ENCODE data around the gene PSMG4.
A peak's percentile ranks its signal among the peaks of the same experiment; 100 is the strongest.
"Not testable (repeated sequence)": the region's sequence is repeated elsewhere in the genome, so short reads cannot be mapped to it uniquely, and the experiment has no call there.

The PSMG4 gene

GRCh38 chr6:3230900-3231246, 27.9 kb upstream of the PSMG4 start:
- DNase-seq (ENCODE audit: low read depth), result peak; percentile 44

GRCh38 chr6:3231247-3232016, 27.3 kb upstream of the PSMG4 start:
- peak; percentile 86 for DNase-seq (ENCODE audit: low read depth)

- no peak for DNase-seq (ENCODE audit: low read depth)
Measured at GRCh38 chr6:3232017-3232945, 26.5 kb upstream of the PSMG4 start.

GRCh38 chr6:3233321-3233720, 25.4 kb upstream of the PSMG4 start:
- no peak for DNase-seq (ENCODE audit: low read depth)

DNA sequence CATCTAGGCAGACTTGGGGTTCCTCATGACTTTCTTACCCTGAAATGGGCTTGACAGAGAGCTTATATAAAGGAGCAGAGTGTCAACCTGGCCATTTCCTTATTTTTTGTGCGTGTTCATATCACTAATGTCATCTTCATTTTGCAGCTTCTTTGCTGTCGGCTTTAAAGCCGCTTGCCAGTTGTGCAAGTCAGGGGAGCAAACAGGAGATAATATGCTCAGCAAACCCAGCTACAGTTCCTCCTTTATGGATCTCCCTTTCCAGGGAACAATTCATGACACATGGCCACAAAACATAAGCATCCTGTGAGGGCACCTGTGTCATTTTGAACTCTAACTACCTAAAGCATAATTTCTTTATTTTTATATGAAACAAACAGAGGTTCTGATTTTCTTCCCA, 24.8 kb upstream of the PSMG4 start:
- DNase-seq (ENCODE audit: low read depth), result no peak

- no peak for DNase-seq (ENCODE audit: low read depth)
Measured at GRCh38 chr6:3235486-3235885, 23.3 kb upstream of the PSMG4 start.

DNA sequence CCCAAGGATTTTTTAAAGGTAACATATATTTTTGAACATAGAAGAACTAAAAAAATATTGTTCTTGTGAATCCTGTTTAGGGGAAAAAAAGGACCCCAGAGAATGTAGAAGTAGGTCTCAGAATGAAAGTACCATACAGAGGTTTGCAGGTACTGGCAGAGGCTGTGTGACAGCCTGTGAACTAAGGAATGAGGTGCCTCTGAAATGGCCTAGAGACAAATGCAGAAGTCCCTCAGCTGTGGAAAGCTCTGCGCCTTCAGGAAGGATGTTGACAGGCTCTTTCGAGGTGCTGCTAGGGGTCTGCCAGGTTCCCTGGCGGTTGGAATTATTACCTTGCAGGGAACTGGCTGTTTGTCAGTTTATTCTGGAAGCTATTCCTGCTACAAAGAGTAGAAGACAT, 22.7 kb upstream of the PSMG4 start:
- no peak for DNase-seq (ENCODE audit: low read depth)

GRCh38 chr6:3237761-3238662, 20.7 kb upstream of the PSMG4 start:
- peak; percentile 52 for DNase-seq (ENCODE audit: low read depth)

GRCh38 chr6:3239110-3239830, 19.5 kb upstream of the PSMG4 start:
- no peak for DNase-seq (ENCODE audit: low read depth)

DNA sequence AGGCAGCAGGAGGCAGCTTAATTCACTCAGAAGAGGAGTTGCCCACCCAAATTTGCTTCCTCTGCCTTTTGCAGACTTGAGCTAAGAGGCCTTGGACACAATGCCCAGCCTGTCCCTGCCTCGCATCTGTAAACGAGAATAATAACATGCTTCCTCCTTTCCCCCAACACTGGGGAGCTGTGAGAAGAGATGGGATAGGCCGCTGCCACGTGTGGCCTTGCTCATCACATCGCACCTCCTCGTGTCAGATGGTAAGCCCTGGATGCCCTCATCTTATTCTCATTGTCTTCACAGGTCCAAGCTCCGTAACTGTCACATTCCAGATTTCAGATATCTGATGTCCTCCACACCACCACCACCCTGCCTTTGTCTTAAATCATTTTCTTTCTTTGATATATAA, 18.2 kb upstream of the PSMG4 start:
- DNase-seq (ENCODE audit: low read depth), result no peak

DNA sequence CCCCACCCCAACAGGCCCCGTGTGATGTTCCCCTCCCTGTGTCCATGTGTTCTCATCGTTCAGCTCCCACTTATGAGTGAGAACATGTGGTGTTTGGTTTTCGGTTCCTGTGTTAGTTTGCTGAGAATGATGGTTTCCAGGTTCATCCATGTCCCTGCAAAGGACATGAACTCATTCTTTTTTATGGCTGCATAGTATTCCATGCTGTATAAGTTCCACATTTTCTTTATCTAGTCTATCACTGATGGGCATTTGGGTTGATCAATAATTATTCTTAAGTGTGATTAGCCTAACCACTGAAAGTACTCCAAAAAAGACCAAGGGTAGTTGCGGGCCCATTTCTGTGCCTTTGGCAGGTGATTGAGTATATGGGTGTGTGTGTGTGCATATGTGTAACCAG, 17.0 kb upstream of the PSMG4 start:
- DNase-seq (ENCODE audit: low read depth), result not testable (repeated sequence)

DNA sequence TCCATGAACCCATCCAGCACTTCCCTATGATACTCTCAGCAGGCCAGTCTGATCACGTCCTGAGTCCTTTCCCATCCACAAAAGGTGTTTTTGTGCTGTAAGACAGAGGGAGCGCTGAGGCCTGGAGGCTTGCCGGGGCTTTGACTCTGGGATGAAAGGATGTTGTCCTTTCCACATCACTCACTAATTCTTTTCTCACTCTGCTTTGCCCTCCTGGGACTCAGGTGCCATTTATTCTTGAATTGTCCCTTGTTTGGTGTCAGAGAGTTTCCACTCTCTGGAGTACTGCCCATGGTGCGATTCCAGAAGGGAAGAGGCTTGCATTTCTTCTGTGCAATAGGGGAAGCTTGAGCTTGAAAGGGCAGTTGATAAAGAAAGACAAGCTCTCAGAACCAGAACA, 16.0 kb upstream of the PSMG4 start:
- DNase-seq (ENCODE audit: low read depth), result no peak

DNA sequence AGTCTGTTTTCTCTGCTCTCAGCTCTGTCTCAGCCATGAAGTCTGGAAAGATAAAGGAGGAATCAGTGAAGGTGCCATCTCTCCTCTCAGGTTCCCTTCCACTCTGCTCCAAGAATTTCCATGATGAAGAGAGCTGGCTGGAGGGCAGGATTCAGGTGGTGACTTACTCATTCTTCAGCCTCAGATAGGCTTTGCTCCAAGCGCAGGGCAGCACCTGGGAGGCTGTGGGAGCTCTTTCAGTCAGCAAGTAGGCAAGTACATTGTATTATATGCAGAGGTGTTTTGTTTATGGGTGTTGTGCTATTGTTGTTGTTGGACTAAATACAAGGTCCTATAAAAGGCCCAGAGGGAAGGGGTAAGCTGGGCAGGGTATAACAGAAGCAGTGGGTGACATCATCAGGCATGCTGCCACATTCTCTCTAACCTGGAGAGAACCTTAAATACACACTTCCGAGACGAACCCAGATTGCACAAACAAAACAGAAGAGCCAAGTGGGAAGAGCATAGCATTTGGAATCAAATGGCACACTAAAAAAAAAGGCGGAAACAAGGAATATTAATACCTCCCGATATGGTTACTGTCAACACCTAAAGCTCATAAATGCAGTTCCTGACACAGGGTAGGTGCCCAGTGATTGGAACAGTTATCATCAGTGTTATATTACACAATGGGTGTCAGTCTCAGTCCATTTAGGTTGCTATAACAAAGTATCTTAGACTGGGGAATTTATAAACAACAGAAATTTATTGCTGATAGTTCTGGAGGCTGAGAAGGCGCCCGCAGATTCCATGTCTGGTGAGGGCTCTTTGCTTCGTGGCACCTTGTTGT, 14.5 kb upstream of the PSMG4 start:
- no peak for DNase-seq (ENCODE audit: low read depth)

DNA sequence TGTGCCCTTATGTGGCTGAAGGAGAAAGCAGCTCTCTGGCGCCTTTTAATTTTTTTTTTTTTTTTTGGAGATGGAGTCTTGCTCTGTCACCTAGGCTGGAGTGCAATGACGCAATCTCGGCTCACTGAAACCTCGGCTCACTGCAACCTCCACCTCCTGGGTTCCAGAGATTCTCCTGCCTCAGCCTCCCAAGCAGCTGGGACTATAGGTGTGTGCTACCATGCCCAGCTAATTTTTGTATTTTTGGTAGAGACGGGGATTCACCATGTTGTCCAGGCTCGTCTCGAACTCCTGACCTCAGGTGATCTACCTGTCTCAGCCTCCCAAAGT, 13.9 kb upstream of the PSMG4 start:
- not testable (repeated sequence) for DNase-seq (ENCODE audit: low read depth)

- DNase-seq (ENCODE audit: low read depth), result no peak
Measured at GRCh38 chr6:3245216-3245615, 13.5 kb upstream of the PSMG4 start.

DNA sequence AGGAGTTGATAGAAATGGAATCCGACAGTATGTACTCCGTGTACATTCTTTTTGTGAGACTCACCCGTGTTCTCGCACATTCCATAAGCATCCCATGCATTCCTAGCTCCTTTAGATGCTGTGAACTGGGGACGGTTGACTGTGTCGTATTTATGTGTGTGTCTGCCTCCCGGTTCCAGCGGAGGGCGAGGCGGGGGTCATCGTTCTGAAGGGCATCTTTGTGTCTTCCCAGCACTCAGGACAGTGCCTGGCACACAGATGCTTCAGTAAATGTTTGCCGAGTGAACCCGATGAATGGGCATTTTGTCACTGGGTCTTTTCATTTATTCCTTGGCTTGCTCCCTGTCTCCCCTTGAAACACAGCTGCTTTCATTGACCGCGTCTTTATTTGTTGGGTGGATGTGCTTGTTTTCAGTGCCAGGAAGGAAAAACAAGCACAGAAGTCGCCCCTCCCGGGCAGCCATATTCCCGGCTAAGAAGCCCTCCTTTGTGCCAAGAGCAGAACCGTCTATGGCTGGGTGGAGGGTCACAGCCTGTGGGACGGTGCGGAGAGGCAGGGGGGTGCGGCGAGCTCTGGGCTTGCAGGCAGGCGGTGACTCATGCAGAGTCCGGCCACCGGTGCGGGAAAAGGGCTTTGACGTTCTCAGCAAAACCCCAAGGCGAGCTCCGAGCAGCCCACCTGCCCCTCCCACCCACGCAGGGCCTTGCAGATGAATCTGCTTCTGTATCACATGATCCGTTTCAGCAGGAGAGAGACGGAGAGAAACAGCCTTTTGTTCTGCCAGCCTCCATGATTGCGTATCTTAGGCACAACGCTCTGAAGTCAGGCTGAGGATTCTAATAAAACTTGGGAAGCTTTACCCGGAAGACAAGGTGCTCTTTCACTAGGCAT, 11.2 kb upstream of the PSMG4 start:
- peak; percentile 96 for DNase-seq (ENCODE audit: low read depth)

GRCh38 chr6:3249821-3250220, 8.9 kb upstream of the PSMG4 start:
- no peak for DNase-seq (ENCODE audit: low read depth)

- DNase-seq (ENCODE audit: low read depth), result no peak
Measured at GRCh38 chr6:3250231-3250675, 8.5 kb upstream of the PSMG4 start.

DNA sequence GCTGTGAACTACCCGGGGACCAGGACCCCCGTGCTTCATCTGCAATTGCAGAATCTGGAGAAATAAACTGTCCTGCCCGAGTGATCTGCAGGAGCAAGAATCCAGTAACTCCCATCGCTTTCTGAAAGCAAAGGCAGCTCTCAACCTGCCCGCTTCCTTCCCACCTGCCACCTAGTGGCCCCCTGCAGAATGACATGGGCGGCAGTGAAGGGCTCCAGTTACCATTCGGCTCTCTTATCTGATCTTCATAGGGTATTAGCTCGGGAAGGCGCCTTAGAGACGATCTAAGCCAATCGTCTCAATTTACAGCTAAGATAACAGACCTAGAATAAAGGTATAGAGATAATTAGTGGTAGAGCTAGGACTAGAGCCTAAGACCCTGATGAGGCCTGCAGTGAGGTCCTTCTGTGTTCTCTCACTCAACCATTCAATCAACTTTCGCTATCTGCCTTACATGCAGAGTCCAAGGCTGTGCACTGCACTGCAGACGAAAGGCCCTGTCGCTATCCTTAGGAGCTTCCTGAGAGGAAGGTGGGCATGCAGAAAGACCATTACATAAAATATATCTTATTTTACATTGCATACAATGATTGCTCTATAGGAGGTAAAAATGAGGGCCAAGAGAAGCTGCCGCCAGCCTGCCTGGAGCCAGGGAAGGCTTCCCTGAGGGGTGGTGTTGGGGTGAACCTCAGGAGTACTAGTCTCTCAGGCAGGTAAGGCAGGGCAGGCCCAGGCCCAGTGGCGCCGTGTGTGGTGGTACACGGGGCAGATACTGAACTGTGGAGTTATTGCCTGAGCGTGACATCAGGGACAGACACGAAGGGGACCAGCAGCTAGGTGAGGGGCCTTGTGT, 7.1 kb upstream of the PSMG4 start:
- peak; percentile 72 for DNase-seq (ENCODE audit: low read depth)

Data from amniotic epithelial cell (primary cell).